PC-9 (cell line): ENCODE data around the gene CTNNA3. TPM values are rescaled to one million over a fixed set of nuclear protein-coding genes. Genes with fewer than 3 reads are reported as not detected.

Experiments
- BruUV-seq: library from RNA; stranded (reverse); fragments of 400-500 nt; replicated peaks from 2 replicates; lab custom pipeline; 2021; lab: Mats Ljungman, UMichigan
- CTCF ChIA-PET: fragments of 300-600 bp; sonication (Branson Sonifier 250); formaldehyde crosslinking; loops from one replicate; lab custom pipeline; 2022; ENCODE audit warnings: antibody characterized with exemption; lab: Charles Lee
- POLR2A ChIA-PET: fragments of 300-600 bp; sonication (Branson Sonifier 250); formaldehyde crosslinking; loops from one replicate; lab custom pipeline; 2022; ENCODE audit warnings: antibody characterized with exemption; ENCODE audit not compliant: unreplicated experiment; lab: Charles Lee
- DNase-seq, 2 experiments: peaks; one replicate each; pipeline versions ENCODE4 v3.0.0 to v3.0.0-alpha.2; 2015 to 2022; ENCODE audit warnings: mixed read lengths in 1 of 2
- H2AFZ ChIP-seq: fragments of 200-600 bp; sonication (generic); 2 replicates; pipeline ENCODE4 v1.8.1; 2017; ENCODE audit warnings: antibody characterized with exemption
- H3F3A ChIP-seq: fragments of 200-600 bp; sonication (generic); 2 replicates; pipeline ENCODE4 v1.8.1; 2017; ENCODE audit warnings: antibody characterized with exemption, mild to moderate bottlenecking, low read depth; ENCODE audit not compliant: insufficient read depth
- H3K27ac ChIP-seq: fragments of 200-600 bp; sonication (generic); 2 replicates; pipeline ENCODE4 v1.6.1; 2016; ENCODE audit warnings: mixed run types
- H3K27me3 ChIP-seq: fragments of 200-600 bp; sonication (generic); 2 replicates; pipeline ENCODE4 v1.6.1; 2016; ENCODE audit warnings: low read depth, mixed run types; ENCODE audit not compliant: insufficient read depth
- H3K36me3 ChIP-seq: fragments of 200-600 bp; sonication (generic); 2 replicates; pipeline ENCODE4 v1.6.1; 2016; ENCODE audit warnings: low read depth, mixed run types
- H3K4me1 ChIP-seq: fragments of 200-600 bp; sonication (generic); replicated peaks from 2 replicates; pipeline ENCODE4 v1.6.1; 2016; ENCODE audit warnings: mixed run types; ENCODE audit not compliant: insufficient read depth
- H3K4me2 ChIP-seq: fragments of 200-600 bp; sonication (generic); 2 replicates; pipeline ENCODE4 v1.6.1; 2017; ENCODE audit warnings: mixed run types
- H3K4me3 ChIP-seq: fragments of 200-600 bp; sonication (generic); 2 replicates; pipeline ENCODE4 v1.6.1; 2016; ENCODE audit warnings: mixed run types
- H3K79me2 ChIP-seq: fragments of 200-600 bp; sonication (generic); 2 replicates; pipeline ENCODE4 v1.6.1; 2017; ENCODE audit warnings: low read depth, mixed run types
- H3K9me2 ChIP-seq: fragments of 200-600 bp; sonication (generic); 2 replicates; pipeline ENCODE4 v1.8.1; 2017; ENCODE audit warnings: mild to moderate bottlenecking; ENCODE audit not compliant: insufficient read depth
- H3K9me3 ChIP-seq: fragments of 200-600 bp; sonication (generic); 2 replicates; pipeline ENCODE4 v1.8.1; 2016; ENCODE audit warnings: low read depth; ENCODE audit not compliant: insufficient read depth
- H4K20me1 ChIP-seq: fragments of 200-600 bp; sonication (generic); 2 replicates; pipeline ENCODE4 v1.8.1; 2017; ENCODE audit not compliant: insufficient read depth
- CTCF ChIP-seq: fragments of 200-600 bp; sonication (generic); conservative IDR thresholded peaks from 2 replicates; pipeline ENCODE4 v1.6.1; 2017; ENCODE audit warnings: mixed run types, antibody characterized with exemption, mild to moderate bottlenecking, moderate library complexity
- EZH2 ChIP-seq: fragments of 200-600 bp; sonication (generic); IDR thresholded peaks from 2 replicates; pipeline ENCODE4 v1.8.0; 2017; ENCODE audit warnings: antibody characterized with exemption, low read depth
- intact Hi-C: fragments of 100-400 bp; cut with micrococcal nuclease; formaldehyde crosslinking; loops from one replicate; pipeline ENCODE4 v1.10.0; 2022; ENCODE audit not compliant: unreplicated experiment
- total RNA-seq: library from RNA; stranded (reverse); gene quantifications from 2 replicates; pipeline ENCODE4 v1.2.3, GENCODE V29; 2021

CTNNA3 gene
- total RNA-seq, 1 experiment from 2014 or later = not detected

- intact Hi-C loops = no loop called here
- BruUV-seq = no TSS peak
- ChIA-PET CTCF (no interaction called here), POLR2A (no interaction called here)
- H2AFZ ChIP-seq = no peak overlapping the region
- no peaks in the 10 kb centered on the region for H3K9me3 ChIP-seq
- no peaks in the 10 kb centered on the region for H3K4me1 ChIP-seq
- no peak overlapping the region for H3K4me2 ChIP-seq
- H4K20me1 ChIP-seq = no peaks in the 10 kb centered on the region
- no peaks in the 10 kb centered on the region for H3K27me3 ChIP-seq
- H3K9me2 ChIP-seq = no peaks in the 10 kb centered on the region
- H3K36me3 ChIP-seq = no peaks in the 10 kb centered on the region
- no peaks in the 10 kb centered on the region for H3F3A ChIP-seq
- no peaks in the 10 kb centered on the region for H3K79me2 ChIP-seq
- no peak overlapping the region for H3K27ac ChIP-seq
- no peak for TF ChIP-seq CTCF
- TF ChIP-seq EZH2 = no peak
- no peak overlapping the region for H3K4me3 ChIP-seq
- DNase-seq = no peak
These were observed 1505.6 kb downstream of the CTNNA3 start for GRCh38 chr10:66190413-66190812.

GRCh38 chr10:66189271-66189670 lies 1506.7 kb downstream of the CTNNA3 start:
- ChIA-PET POLR2A (no interaction called here), CTCF (no interaction called here)
- Histone ChIP-seq H3K9me2 (no peaks in the 10 kb centered on the region), H2AFZ (no peak overlapping the region), H3K27ac (no peak overlapping the region), H3K79me2 (no peaks in the 10 kb centered on the region), H3K27me3 (no peaks in the 10 kb centered on the region), H3F3A (no peaks in the 10 kb centered on the region), H3K4me1 (no peaks in the 10 kb centered on the region), H4K20me1 (no peaks in the 10 kb centered on the region), H3K4me2 (no peak overlapping the region), H3K4me3 (no peak overlapping the region), H3K36me3 (no peaks in the 10 kb centered on the region), H3K9me3 (no peaks in the 10 kb centered on the region)
- no TSS peak for BruUV-seq
- intact Hi-C loops = no loop called here
- no peak for DNase-seq
- TF ChIP-seq CTCF (no peak), EZH2 (no peak)

DNA sequence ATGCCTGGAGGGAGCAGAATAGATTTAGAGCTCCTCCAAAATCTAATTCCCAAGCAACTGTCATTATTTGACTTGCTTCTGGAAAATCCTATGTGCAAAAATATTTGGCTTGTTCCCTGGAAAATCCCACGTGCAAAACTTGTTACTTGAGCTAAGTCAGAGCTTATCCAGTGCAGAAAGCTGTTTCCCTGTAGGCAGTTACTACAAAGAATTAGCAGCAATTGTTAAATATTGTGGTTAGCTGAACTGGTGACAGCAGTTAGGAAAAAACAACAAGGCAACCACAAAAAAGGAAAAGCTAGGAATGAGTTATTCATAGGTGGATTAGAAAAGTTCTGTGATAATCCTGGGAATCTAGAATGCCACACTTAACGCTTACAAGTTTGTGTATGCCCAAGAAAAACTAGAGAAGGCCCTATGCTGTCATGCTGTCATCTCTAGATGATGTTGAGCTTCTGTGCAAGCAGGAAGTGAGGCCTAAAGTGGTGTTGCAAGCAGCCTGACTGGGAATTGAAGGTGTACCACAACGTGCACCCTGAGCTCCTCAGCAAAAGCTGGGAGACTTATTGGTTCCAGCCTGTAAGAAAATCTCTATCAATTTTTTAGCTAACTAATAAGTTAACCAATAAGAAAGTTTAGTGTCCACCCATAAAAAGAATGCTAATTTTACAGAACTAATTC lies 1508.8 kb downstream of the CTNNA3 start:
- no peaks in the 10 kb centered on the region for H3K9me2 ChIP-seq
- H3F3A ChIP-seq = no peaks in the 10 kb centered on the region
- no peak for DNase-seq
- no peaks in the 10 kb centered on the region for H3K4me1 ChIP-seq
- no peaks in the 10 kb centered on the region for H3K9me3 ChIP-seq
- TF ChIP-seq EZH2 = no peak
- no peak for TF ChIP-seq CTCF
- H2AFZ ChIP-seq = no peak overlapping the region
- no peak overlapping the region for H3K4me2 ChIP-seq
- ChIA-PET CTCF (no interaction called here), POLR2A (no interaction called here)
- H3K27ac ChIP-seq = no peak overlapping the region
- H4K20me1 ChIP-seq = no peaks in the 10 kb centered on the region
- no peaks in the 10 kb centered on the region for H3K79me2 ChIP-seq
- no peaks in the 10 kb centered on the region for H3K27me3 ChIP-seq
- intact Hi-C loops = no loop called here
- BruUV-seq = no TSS peak
- no peaks in the 10 kb centered on the region for H3K36me3 ChIP-seq
- H3K4me3 ChIP-seq = no peak overlapping the region
